Stimulated activated memory B cell treated with anti-CD40 and anti-IgM and Interleukin-4, amounts not matched to agents 10 μg/mL and 1 μg/mL and 100 μg/mL, for 72 hours (primary cell): ENCODE measurements around the gene IFI35.
"Not testable (repeated sequence)": the region's sequence is repeated elsewhere in the genome, so short reads cannot be mapped to it uniquely, and the experiment has no call there.

Experiments used
- ATAC-seq: fragments of 150-1000 bp; cut with Tn5 transposase; 2 replicates; pipeline ENCODE4 v1.10.0; 2021
- H3K27ac Mint-ChIP-seq: one replicate; pipeline ENCODE4 v1.8.0; 2022; ENCODE audit warnings: mild to moderate bottlenecking, mixed read lengths
- H3K27me3 Mint-ChIP-seq: one replicate; pipeline ENCODE4 v1.8.0; 2022; ENCODE audit warnings: mixed read lengths
- H3K36me3 Mint-ChIP-seq: one replicate; pipeline ENCODE4 v1.8.0; 2022; ENCODE audit warnings: mixed read lengths
- H3K4me1 Mint-ChIP-seq: one replicate; pipeline ENCODE4 v1.8.0; 2022; ENCODE audit warnings: mixed read lengths
- H3K4me3 Mint-ChIP-seq: one replicate; pipeline ENCODE4 v1.8.0; 2022; ENCODE audit warnings: mild to moderate bottlenecking, moderate library complexity, mixed read lengths
- H3K9me3 Mint-ChIP-seq: one replicate; pipeline ENCODE4 v1.8.0; 2022; ENCODE audit warnings: mixed read lengths

IFI35 gene

GRCh38 chr17:43026595-43026994 is 20.0 kb downstream of the IFI35 start:
- no peaks in the 10 kb centered on the region for H3K9me3 Mint-ChIP-seq
- H3K36me3 Mint-ChIP-seq = no peaks in the 10 kb centered on the region
- H3K27me3 Mint-ChIP-seq = no peaks in the 10 kb centered on the region
- H3K4me1 Mint-ChIP-seq = peaks cover 15% of the 10 kb centered on the region
- H3K4me3 Mint-ChIP-seq = no peak overlapping the region
- ATAC-seq = no peak
- no peak overlapping the region for H3K27ac Mint-ChIP-seq

- H3K4me3 Mint-ChIP-seq = no peak overlapping the region
- no peaks in the 10 kb centered on the region for H3K36me3 Mint-ChIP-seq
- no peaks in the 10 kb centered on the region for H3K27me3 Mint-ChIP-seq
- ATAC-seq = no peak
- H3K4me1 Mint-ChIP-seq = peaks cover 15% of the 10 kb centered on the region
- H3K27ac Mint-ChIP-seq = no peak overlapping the region
- no peaks in the 10 kb centered on the region for H3K9me3 Mint-ChIP-seq
Observed at GRCh38 chr17:43027091-43028032, 20.8 kb downstream of the IFI35 start.

GRCh38 chr17:43028221-43028861 is 21.8 kb downstream of the IFI35 start:
- ATAC-seq = no peak
- Mint-ChIP-seq H3K4me3 (no peak overlapping the region), H3K36me3 (no peaks in the 10 kb centered on the region), H3K27ac (no peak overlapping the region), H3K27me3 (no peaks in the 10 kb centered on the region), H3K9me3 (no peaks in the 10 kb centered on the region), H3K4me1 (peaks cover 15% of the 10 kb centered on the region)

GRCh38 chr17:43030137-43030767 is 23.7 kb downstream of the IFI35 start:
- Mint-ChIP-seq H3K4me3 (no peak overlapping the region), H3K4me1 (peaks cover 3% of the 10 kb centered on the region), H3K36me3 (no peaks in the 10 kb centered on the region), H3K27ac (no peak overlapping the region), H3K27me3 (no peaks in the 10 kb centered on the region), H3K9me3 (no peaks in the 10 kb centered on the region)
- ATAC-seq = no peak

GRCh38 chr17:43031666-43032065 is 25.1 kb downstream of the IFI35 start:
- ATAC-seq = no peak
- Mint-ChIP-seq H3K36me3 (no peaks in the 10 kb centered on the region), H3K4me3 (no peak overlapping the region), H3K4me1 (no peaks in the 10 kb centered on the region), H3K27me3 (no peaks in the 10 kb centered on the region), H3K9me3 (no peaks in the 10 kb centered on the region), H3K27ac (no peak overlapping the region)

GRCh38 chr17:43033948-43034881 is 27.6 kb downstream of the IFI35 start:
- no peaks in the 10 kb centered on the region for H3K27me3 Mint-ChIP-seq
- H3K27ac Mint-ChIP-seq = no peak overlapping the region
- H3K4me3 Mint-ChIP-seq = no peak overlapping the region
- ATAC-seq = no peak
- H3K9me3 Mint-ChIP-seq = no peaks in the 10 kb centered on the region
- no peaks in the 10 kb centered on the region for H3K36me3 Mint-ChIP-seq
- H3K4me1 Mint-ChIP-seq = no peaks in the 10 kb centered on the region

- Mint-ChIP-seq H3K4me1 (no peaks in the 10 kb centered on the region), H3K27ac (no peak overlapping the region), H3K4me3 (no peak overlapping the region), H3K9me3 (no peaks in the 10 kb centered on the region), H3K27me3 (no peaks in the 10 kb centered on the region), H3K36me3 (no peaks in the 10 kb centered on the region)
- ATAC-seq = no peak
Observed at GRCh38 chr17:43034894-43035293, 28.3 kb downstream of the IFI35 start.

- Mint-ChIP-seq H3K4me3 (no peak overlapping the region), H3K27me3 (no peaks in the 10 kb centered on the region), H3K36me3 (no peaks in the 10 kb centered on the region), H3K4me1 (no peaks in the 10 kb centered on the region), H3K27ac (no peak overlapping the region), H3K9me3 (no peaks in the 10 kb centered on the region)
- ATAC-seq = no peak
Observed at GRCh38 chr17:43039646-43040045, 33.1 kb downstream of the IFI35 start.

GRCh38 chr17:43040655-43041054 is 34.1 kb downstream of the IFI35 start:
- no peaks in the 10 kb centered on the region for H3K27me3 Mint-ChIP-seq
- H3K4me1 Mint-ChIP-seq = no peaks in the 10 kb centered on the region
- H3K9me3 Mint-ChIP-seq = no peaks in the 10 kb centered on the region
- no peak for ATAC-seq
- no peak overlapping the region for H3K4me3 Mint-ChIP-seq
- H3K27ac Mint-ChIP-seq = no peak overlapping the region
- H3K36me3 Mint-ChIP-seq = no peaks in the 10 kb centered on the region

GRCh38 chr17:43042025-43042628 is 35.5 kb downstream of the IFI35 start:
- Mint-ChIP-seq H3K27ac (no peak overlapping the region), H3K36me3 (no peaks in the 10 kb centered on the region)

GRCh38 chr17:43043307-43043706 is 36.7 kb downstream of the IFI35 start:
- Mint-ChIP-seq H3K27ac (no peak overlapping the region), H3K36me3 (peaks cover 3% of the 10 kb centered on the region)
- ATAC-seq = no peak

More at GRCh38 chr17:43042025-43042628, 35.5 kb downstream of the IFI35 start:
- no peaks in the 10 kb centered on the region for H3K4me1 Mint-ChIP-seq
- H3K4me3 Mint-ChIP-seq = no peak overlapping the region
- H3K9me3 Mint-ChIP-seq = no peaks in the 10 kb centered on the region
- no peaks in the 10 kb centered on the region for H3K27me3 Mint-ChIP-seq
- ATAC-seq = no peak

GRCh38 chr17:43044024-43044423 is 37.4 kb downstream of the IFI35 start:
- Mint-ChIP-seq H3K4me1 (no peaks in the 10 kb centered on the region), H3K9me3 (no peaks in the 10 kb centered on the region)
- no peak for ATAC-seq

More at GRCh38 chr17:43043307-43043706, 36.7 kb downstream of the IFI35 start:
- H3K4me3 Mint-ChIP-seq = no peak overlapping the region
- H3K9me3 Mint-ChIP-seq = no peaks in the 10 kb centered on the region
- H3K4me1 Mint-ChIP-seq = no peaks in the 10 kb centered on the region
- H3K27me3 Mint-ChIP-seq = no peaks in the 10 kb centered on the region

GRCh38 chr17:43051969-43052368 is 45.4 kb downstream of the IFI35 start:
- Mint-ChIP-seq H3K9me3 (no peaks in the 10 kb centered on the region), H3K27me3 (no peaks in the 10 kb centered on the region), H3K36me3 (peaks cover 40% of the 10 kb centered on the region), H3K27ac (no peak overlapping the region), H3K4me3 (no peak overlapping the region), H3K4me1 (no peaks in the 10 kb centered on the region)
- ATAC-seq = no peak

More at GRCh38 chr17:43044024-43044423, 37.4 kb downstream of the IFI35 start:
- no peak overlapping the region for H3K4me3 Mint-ChIP-seq
- H3K36me3 Mint-ChIP-seq = peaks cover 7% of the 10 kb centered on the region
- H3K27me3 Mint-ChIP-seq = no peaks in the 10 kb centered on the region
- H3K27ac Mint-ChIP-seq = no peak overlapping the region

- H3K4me1 Mint-ChIP-seq, H3K4me3 Mint-ChIP-seq, H3K27me3 Mint-ChIP-seq, H3K27ac Mint-ChIP-seq, H3K9me3 Mint-ChIP-seq, ATAC-seq: not testable (repeated sequence)
- H3K36me3 Mint-ChIP-seq = peaks cover 43% of the 10 kb centered on the region
Observed at GRCh38 chr17:43053008-43053407, 46.4 kb downstream of the IFI35 start.
